Measurements from ENCODE around the gene FAM162B.
"Not testable (repeated sequence)": the region's sequence is repeated elsewhere in the genome, so short reads cannot be mapped to it uniquely, and the experiment has no call there.

The FAM162B gene

GRCh38 chr6:116714761-116715160, 50.8 kb downstream of the FAM162B start:
- DNase-seq: no peak

- DNase-seq: no peak
Observed at GRCh38 chr6:116714296-116714695, 51.2 kb downstream of the FAM162B start.

- no peak for DNase-seq
Observed at GRCh38 chr6:116705917-116706316, 59.6 kb downstream of the FAM162B start.

- DNase-seq: not testable (repeated sequence)
Observed at GRCh38 chr6:116703888-116704287, 61.6 kb downstream of the FAM162B start.
